GM18867 (cell line): Measurements from ENCODE around the gene PER3.

Experiments
- ATAC-seq: cut with Tn5 transposase; IDR thresholded peaks from one replicate; pipeline ENCODE4 v1.9.1; 2021; ENCODE audit warnings: mild to moderate bottlenecking, moderate library complexity; ENCODE audit not compliant: unreplicated experiment

PER3 gene

GRCh38 chr1:7831458-7831857 lies 47.4 kb downstream of the PER3 start:
- no peak for ATAC-seq

DNA sequence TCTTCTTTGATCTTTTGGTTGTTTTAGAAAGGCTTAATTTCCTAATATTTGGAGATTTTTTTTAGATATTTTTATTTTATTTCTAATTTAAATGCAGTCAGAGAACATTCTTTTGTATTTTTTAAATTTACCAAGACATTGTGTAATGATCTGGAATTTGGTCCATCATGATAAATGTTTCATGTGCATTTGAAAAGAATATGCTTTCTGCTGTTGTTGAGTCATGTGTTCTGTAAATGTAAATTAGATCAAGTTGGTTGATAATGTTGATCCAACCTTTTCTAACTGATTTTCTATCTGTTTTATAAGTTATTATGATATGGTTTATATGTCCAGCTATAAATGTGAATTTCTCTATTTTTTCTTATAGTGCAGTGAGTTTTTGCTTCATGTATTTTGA lies 48.9 kb downstream of the PER3 start:
- no peak for ATAC-seq

DNA sequence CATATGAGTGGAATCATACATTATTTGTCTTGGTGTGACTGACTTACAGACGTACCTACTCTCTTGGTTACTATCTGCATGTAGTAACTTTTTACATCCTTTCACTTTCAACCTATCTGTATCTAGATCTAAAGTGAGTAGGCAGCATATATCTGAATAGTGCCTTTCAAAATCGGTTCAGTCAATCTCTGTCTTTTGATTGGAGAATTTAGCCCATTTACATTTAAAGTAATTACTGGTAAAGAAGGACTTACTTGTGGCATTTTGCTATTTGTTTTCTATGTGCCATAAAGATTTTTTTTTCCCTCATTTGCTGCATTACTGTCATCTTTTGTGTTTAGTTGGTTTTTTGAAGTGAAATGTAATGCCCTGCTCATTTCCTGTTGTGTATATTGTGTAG lies 54.6 kb downstream of the PER3 start:
- ATAC-seq, result no peak

DNA sequence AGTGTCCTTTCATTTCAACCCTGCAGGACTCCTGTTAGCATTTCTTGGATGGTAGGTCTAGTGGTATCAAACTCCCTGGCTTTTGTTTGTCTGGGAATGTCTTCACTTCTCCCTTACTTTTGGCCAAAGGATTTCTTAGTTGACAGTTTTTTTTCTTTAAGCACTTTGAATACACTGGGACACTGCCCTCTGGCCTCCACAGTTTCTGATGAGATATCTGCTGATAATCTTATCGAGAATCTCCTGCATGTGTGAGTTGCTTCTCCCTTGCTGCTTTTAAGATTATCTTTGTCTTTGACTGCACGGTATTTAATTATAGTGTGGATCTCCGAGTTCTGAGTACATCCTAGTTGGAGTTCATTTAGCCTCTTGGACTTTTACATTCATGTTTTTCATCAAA lies 55.4 kb downstream of the PER3 start:
- ATAC-seq, result no peak

- ATAC-seq, result no peak
Observed at GRCh38 chr1:7842517-7842916, 58.4 kb downstream of the PER3 start.

DNA sequence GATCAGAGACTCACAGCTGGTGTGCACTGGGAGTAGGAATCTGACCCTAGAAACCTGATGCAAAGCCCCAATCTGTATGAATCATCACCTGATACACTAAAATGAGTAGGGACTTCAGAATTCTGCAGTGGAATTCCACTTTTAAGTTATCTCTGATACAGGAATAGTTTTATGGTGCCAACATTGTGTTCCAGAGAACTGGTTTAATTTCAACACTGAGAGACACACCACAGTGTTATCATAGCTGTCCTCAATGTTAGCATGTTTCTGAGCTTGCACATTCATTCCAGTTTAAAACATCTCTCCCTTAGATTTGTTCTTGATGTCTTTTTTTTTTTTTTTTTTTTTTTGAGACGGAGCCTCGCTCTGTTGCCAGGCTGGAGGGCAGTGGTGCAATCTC lies 61.7 kb downstream of the PER3 start:
- ATAC-seq, result no peak

GRCh38 chr1:7846656-7847055 lies 62.6 kb downstream of the PER3 start:
- ATAC-seq, result no peak

DNA sequence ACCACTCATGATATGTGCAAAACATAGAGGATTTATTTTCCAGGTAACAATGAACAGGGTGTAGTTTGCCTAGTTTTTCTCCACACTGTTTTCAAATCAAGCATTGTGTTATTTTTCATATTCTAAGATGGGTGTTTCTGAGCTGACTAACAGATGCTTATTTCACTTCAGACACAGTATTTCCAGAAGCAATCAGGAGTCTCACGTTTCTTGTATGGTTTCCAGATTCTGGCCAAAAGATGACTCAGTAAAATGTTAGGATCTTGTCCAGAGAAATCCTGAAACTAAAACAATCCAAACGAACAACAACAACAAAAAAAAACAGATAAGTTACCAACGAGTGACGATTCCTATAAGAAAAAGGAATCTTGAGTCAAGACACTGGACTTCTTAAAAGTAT lies 63.5 kb downstream of the PER3 start:
- ATAC-seq, result no peak

- ATAC-seq, result no peak
Observed at GRCh38 chr1:7850786-7851185, 66.7 kb downstream of the PER3 start.

DNA sequence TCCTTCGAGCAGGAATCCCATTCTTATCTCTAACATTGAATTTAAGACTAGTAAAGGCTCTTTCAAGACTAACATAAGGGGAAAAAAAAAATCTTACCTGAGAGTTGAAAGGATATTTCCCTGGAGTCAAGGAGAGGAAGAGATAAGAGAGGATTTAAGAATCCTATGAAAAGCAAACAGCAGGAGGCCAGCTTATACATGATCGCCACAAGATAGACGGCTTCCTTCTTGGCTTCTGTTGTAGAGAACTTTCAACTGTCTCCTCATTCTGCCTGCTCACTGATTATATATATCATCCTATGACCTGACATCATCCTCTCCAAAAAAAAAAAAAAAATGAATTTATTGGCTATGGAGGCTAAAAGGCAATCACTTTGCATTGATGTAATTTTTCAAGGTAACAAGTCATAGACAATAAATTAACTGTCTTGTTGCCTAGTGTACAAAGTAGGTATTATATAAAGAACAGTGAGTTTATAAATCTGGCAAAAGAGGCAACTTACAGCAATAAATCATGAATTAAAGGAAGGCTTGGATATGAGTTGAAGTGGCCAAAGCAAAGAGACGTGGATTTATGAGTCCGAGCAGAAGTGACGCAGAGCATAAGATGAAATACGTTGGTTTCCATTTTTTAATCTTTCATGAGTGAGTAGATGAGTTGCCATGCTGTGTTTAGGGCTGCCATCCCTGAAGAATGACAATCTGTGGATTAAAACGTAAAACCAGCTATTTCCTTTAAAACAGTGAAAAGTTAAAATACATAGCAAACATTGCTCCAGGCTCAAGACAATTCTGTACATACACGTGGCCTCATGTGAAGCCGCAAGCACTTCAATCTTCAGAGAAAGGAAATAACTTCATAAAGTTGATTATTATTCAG lies 69.0 kb downstream of the PER3 start, which contains the start of gene UTS2:
Gene UTS2, minus strand, starts transcription at position 262 of the 880 bp plus-strand sequence. Its CDS starts 62 bp downstream, at position 200.
- ATAC-seq, result no peak

DNA sequence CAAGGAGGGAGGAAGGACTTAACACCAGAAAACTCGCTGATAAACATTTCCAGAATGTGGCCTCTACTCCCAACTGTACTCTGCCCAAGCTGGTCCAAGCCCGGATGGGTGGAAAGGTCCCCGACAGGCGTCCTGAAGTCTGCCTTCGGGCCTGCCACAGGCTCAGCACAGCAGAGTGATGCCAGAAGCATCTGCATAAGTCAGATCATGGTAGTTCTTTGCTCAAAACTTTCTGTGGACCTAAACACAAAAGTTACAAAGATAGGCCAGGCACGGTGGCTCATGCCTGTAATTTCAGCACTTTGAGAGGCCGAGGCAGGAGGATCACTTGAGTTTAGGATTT lies 69.6 kb downstream of the PER3 start:
- no peak for ATAC-seq

GRCh38 chr1:7856345-7856744 lies 72.3 kb downstream of the PER3 start:
- no peak for ATAC-seq

GRCh38 chr1:7857000-7857399 lies 72.9 kb downstream of the PER3 start:
- no peak for ATAC-seq

DNA sequence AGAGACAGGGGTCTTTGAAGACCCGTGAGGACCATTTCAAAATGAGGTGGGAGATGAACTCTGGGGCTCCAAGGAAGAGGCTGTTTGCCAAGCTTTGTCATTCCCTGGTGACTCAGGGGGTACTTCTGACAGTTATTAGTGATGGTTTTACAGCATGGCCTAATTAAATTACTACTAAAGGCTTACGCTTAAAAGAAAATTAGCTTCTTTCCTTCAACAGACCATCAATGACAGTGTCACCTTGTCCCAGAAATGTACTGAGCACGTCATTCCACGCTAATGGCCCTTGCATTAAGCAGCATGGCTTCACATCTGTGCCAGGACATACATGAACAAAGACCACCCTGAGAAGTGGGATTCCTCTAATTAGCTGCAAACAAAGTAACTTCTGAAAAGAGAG lies 73.9 kb downstream of the PER3 start:
- no peak for ATAC-seq

GRCh38 chr1:7859406-7859805 lies 75.3 kb downstream of the PER3 start:
- no peak for ATAC-seq

- ATAC-seq, result no peak
Observed at GRCh38 chr1:7860130-7860529, 76.0 kb downstream of the PER3 start.

- no peak for ATAC-seq
Observed at GRCh38 chr1:7861452-7861851, 77.4 kb downstream of the PER3 start.

DNA sequence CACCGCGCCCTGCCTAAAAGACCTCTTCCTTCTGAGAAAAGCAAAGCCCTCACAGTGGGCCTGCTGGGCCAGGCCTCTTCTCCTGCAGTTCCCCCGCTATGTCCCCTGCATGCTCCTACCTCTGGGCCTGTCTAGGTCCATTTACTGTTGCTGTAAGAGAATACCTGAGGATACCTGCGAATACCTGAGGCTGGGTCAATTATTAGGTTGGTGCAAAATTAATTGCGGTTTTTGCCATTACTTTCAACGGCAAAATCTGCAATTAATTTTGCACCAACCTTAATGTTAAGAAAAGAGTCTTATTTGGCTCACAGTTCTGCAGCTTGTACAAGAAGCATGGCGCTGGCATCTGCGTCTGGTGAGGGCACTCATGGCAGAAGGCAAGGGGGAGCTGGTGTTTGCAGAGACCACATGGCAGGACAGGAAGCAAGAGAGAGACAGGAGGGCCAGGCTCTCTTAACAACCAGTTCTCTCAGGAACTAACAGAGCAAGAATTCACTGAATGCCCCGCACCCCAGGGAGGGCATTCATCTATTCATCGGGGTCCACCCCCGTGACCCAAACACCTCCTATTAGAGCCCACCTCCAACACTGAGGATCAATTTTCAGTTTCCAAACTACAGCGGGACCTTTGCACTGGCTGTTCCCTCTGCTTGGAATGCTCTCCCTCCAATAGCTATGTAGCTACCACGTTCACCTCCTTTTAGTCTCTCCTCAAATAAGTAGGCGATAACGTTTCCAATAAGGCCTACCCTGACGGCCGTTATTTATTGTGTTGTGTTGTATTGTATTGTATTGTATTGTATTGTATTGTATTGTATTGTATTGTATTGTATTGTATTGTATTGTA lies 78.3 kb downstream of the PER3 start:
- no peak for ATAC-seq

DNA sequence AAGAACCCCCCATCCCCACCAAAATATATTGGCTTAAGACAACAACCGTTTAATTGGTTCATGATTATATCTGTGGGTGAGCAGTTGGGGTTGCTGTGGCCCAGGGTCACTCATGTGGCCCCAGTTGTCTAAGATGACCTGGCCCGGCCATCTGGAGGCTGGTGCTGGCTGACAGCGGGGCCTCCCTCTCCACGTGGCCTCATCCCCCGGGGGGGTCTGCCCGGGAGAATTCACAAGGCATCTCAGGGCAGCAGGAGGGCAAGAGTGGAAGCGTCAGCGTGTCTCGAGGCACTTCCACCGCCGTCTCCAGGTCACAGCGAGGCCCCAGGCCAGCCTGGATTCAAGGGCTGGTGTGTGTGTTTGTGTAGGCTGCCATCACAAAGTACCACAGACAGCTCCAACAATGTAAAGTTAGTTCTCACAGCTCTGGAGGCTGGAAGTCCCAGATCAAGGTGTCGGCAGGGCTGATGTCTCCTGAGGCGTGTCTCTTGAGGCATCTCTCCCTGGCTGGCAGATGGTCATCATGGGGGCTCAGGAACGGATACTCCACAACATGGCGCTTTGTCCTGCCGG lies 79.8 kb downstream of the PER3 start:
- no peak for ATAC-seq

- ATAC-seq, result no peak
Observed at GRCh38 chr1:7865978-7866377, 81.9 kb downstream of the PER3 start.

- ATAC-seq, result no peak
Observed at GRCh38 chr1:7868070-7868780, 84.1 kb downstream of the PER3 start.
